ENCODE data around the gene MATN3.
A peak's percentile ranks its signal among the peaks of the same experiment; 100 is the strongest.

MATN3 gene

DNA sequence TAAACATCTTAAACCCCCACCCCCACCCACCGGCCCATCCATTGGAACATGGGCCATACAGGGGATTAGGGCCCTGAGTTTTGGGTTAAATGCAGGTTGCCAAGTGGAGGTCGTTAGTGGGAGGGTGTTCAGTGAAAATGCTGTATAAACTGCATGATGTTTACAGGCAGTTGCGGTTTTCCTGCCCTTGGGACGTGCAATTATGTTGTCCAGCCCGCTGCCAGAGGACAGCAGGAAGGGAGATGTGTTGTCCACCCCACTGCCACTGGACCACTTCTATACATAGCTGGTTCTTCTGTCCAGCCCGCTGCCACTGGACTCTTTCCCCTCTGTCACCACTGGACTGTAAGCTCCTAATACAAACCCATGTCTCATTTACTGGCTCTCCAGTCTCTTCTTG is 41.7 kb upstream of the MATN3 start:
- no peak for DNase-seq (ENCODE audit: low read depth)
- no peak overlapping the region for H3K4me3 ChIP-seq (ENCODE audit: low read length)
- TF ChIP-seq, protein P1, sequence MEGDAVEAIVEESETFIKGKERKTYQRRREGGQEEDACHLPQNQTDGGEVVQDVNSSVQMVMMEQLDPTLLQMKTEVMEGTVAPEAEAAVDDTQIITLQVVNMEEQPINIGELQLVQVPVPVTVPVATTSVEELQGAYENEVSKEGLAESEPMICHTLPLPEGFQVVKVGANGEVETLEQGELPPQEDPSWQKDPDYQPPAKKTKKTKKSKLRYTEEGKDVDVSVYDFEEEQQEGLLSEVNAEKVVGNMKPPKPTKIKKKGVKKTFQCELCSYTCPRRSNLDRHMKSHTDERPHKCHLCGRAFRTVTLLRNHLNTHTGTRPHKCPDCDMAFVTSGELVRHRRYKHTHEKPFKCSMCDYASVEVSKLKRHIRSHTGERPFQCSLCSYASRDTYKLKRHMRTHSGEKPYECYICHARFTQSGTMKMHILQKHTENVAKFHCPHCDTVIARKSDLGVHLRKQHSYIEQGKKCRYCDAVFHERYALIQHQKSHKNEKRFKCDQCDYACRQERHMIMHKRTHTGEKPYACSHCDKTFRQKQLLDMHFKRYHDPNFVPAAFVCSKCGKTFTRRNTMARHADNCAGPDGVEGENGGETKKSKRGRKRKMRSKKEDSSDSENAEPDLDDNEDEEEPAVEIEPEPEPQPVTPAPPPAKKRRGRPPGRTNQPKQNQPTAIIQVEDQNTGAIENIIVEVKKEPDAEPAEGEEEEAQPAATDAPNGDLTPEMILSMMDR (conservative IDR thresholded peaks at IDR 0.05; ENCODE audit: low read depth, low read length): no peak

DNA sequence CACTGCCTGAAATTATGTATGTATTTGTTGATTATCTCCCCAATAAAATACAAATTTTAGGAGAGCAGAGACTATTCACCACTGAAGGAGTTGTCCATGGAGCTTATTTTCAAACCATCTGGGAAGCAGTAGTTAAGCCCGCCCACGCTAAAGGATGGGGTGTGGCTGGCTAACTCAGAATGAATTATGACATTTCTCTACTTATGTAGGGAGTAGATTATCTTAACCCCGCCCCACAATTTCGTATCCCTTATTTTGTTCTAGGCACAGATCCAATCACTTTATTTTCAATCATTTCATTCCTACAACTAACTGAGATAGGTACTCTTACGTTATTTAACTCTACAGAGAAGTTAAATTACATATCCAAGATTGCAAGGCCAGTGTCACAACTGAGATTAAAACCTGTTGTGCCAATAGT is 40.4 kb upstream of the MATN3 start:
- H3K4me3 ChIP-seq (ENCODE audit: low read length): peak overlapping the region; percentile 81
- TF ChIP-seq, protein P1 (conservative IDR thresholded peaks at IDR 0.05; ENCODE audit: low read depth, low read length): no peak
- DNase-seq (ENCODE audit: low read depth): no peak

DNA sequence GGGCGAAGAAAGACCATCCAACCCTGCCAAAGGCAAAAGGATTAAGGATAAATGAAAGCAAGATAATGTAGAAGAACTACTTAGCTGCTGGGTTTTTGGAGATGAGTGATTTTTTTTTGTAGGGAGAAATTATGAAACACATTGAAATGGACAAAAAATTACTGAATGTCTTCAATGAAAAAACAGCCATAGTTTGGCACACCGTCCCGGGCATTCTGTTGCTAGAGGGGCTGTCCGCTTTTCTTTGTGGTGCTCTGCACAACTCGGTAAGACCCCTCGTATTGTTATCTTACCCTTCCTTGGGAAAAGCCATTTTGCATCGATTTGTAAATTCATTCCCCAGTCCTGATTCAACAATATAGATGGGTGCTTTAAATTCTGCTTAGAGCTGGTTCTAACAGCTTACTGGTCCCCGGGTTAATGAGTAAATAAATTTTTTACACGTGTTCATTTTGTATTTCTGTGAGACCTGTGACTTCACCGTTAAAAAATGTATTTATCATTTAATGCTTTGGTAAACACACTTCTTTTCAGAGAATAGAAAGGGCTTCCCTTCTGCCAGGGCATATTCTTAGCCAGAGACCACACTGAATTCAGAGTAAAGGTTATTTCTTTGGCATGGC is 39.9 kb upstream of the MATN3 start:
- DNase-seq (ENCODE audit: low read depth): no peak
- TF ChIP-seq, protein P1 (conservative IDR thresholded peaks at IDR 0.05; ENCODE audit: low read depth, low read length): no peak
- H3K4me3 ChIP-seq (ENCODE audit: low read length): peak overlapping the region; percentile 81

- H3K4me3 ChIP-seq (ENCODE audit: low read length): peak within 1 kb of the TSS; percentile 81
- TF ChIP-seq, protein P1 (conservative IDR thresholded peaks at IDR 0.05; ENCODE audit: low read depth, low read length): no peak
- peak; percentile 99 for DNase-seq (ENCODE audit: low read depth)
Observed at GRCh38 chr2:20051532-20052228, 39.2 kb upstream of the MATN3 start, which contains the start of gene LAPTM4A. Gene LAPTM4A (minus strand): TSS chr2:20051628. CDS start chr2:20051520, 108 bp downstream.

DNA sequence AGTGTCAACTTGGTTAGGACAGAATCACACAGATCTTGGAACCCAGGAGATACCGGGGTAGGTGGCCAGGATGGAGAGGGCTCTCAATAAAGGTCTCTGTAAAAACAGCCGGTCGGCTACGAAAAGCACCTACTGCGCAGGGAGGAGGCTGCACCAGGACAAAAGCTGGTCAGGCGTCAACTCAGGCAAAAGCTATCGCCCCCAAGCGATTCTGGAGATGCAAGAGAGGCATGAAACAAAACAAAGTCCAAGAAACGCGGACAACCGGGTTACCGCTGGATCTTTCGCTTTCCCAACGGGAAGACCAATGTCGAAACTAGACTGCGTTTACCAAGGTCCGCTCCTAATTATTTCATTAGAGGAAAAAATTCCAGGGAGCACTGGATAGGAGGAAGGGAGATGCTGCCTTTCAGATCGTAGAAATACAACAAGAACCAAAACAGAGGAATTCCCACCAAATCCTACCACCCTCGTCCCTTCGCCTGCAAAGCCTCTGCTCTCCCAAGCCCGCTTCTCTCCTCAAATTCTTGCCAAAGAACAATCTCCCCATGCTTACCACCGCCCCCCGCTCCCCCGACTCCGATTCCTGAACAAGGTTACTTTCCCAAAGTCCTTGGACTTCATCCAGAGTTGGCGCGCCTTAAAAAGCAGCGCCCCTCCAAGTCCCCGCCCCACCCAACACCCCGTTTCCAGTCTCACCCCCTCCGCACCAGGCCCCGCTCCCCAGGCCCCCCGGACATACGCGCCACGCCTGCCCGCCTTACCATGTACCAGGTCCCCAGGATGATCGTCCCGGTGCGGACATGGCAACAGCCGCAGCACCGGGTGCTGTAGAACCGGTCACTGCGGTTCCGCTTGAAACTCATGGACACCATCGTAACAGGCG is 38.4 kb upstream of the MATN3 start:
- TF ChIP-seq, protein P1 (conservative IDR thresholded peaks at IDR 0.05; ENCODE audit: low read depth, low read length): peak; percentile 26
- H3K4me3 ChIP-seq (ENCODE audit: low read length): peak overlapping the region; percentile 81
- no peak for DNase-seq (ENCODE audit: low read depth)

DNA sequence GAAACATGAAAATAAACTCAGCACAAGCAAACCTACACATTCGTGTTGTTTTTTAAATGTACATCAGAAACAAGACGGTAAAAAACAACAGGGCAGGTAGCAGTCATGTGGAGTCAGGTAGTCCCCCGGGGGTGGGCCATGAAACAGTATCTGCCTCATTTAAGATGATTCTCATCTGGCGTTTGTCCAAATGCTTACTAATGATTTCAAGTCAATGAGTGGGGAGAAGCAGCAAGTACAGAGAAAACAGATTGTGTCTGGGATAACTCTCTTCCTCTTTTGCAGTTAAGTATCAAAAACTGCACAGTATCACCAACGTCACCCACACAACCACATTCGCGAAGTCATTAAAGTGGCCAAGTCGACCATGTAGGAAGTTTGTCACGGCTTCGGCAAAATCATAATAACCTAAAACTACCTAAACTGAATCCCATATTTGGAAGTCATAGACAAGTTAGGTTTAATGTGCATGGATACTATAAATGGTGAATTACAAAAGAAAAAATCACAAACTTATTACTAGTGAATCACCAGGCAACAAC is 37.7 kb upstream of the MATN3 start:
- peak overlapping the region; percentile 81 for H3K4me3 ChIP-seq (ENCODE audit: low read length)
- TF ChIP-seq, protein P1 (conservative IDR thresholded peaks at IDR 0.05; ENCODE audit: low read depth, low read length): no peak
- DNase-seq (ENCODE audit: low read depth): no peak
